HG02588 (cell line): Measurements from ENCODE around the gene TIAL1.
A peak's percentile ranks its signal among the peaks of the same experiment; 100 is the strongest.
"Not testable (repeated sequence)": the region's sequence is repeated elsewhere in the genome, so short reads cannot be mapped to it uniquely, and the experiment has no call there.

ENCODE experiments used
- ATAC-seq: cut with Tn5 transposase; IDR thresholded peaks from one replicate; pipeline ENCODE4 v1.9.1; 2021; ENCODE audit warnings: mild to moderate bottlenecking, moderate library complexity; ENCODE audit not compliant: unreplicated experiment

TIAL1 gene

DNA sequence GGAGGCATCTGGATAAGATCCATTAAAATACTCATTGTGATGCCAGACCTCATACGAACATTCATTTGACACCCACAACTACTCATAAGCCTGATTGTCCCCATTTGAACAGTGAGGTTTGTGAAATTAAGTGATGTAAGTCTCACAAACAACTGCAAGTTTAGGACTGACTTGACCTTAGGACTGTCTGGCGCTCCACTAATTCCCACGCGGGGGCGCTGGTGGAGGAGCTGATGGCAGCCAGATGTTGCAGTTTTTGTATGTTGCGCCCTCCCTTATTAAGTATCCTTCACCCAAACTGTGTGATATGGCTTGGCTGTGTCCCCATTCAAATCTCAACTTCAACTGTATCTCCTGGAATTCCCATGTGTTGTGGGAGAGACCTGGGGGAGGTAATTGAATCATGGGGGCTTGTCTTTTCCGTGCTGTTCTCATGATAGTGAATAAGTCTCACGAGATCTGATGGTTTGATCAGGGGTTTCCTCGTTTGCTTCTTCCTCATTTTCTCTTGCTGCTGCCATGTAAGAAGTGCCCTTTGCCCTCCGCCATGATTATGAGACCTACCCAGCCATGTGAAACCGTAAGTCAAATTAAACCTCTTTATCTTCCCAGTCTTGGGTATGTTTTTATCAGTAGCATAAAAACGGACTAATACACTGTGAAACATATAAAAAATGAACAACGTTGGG lies 20.3 kb upstream of the TIAL1 start:
- no peak for ATAC-seq

DNA sequence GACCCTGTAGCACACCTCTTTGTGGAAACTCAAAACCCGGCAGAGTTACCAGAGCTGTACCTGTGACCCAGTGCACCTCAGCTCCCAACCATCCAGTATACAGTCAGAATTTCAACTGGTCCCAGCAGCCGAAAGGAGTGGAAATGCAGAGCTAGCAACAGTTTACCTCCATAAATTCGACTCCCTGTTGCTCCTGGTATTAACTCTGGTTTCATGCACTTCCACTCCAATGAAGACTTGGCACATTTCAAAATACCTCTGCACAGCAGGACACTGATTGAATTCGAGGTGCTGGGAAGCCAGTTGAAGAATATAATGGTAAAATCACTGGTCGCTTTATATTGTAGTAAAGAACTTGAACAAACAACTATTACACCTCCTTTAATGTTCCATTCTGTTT lies 17.9 kb upstream of the TIAL1 start:
- no peak for ATAC-seq

DNA sequence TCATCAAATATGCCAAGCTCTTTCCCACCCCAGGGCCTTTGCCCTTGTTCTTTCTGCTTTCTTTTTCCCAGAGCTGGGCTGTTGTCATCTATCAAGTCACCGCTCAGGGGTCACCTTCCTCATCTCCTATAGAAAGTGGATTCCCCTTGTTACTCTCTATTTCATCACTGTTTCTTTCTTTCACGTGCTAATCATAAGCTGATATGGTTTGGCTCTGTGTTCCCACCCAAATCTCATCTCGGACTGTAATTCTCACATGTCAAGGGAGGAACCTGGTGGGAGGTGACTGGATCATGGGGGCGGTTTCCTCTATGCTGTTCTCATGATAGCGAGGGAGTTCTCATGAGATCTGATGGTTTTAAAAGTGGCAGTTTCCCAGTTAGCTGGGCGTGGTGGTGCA lies 17.0 kb upstream of the TIAL1 start:
- ATAC-seq: no peak

DNA sequence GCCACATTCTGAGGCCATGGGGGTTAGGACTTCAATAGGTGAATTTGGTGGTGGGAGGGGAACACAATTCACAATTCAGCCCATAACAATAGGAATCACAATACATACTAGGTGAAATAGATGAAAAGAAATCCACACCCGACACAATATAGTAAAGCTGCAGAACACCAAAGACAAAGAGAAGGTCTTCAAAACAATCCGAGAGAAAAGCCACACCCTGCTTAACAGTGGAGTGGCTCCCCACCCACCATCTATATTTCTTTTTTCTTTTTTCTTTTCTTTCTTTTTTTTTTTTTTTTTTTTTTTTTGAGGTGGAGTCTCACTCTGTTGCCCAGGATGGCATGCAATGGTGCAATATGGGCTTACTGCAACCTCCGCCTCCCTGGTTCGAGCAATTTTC lies 14.7 kb upstream of the TIAL1 start:
- no peak for ATAC-seq

DNA sequence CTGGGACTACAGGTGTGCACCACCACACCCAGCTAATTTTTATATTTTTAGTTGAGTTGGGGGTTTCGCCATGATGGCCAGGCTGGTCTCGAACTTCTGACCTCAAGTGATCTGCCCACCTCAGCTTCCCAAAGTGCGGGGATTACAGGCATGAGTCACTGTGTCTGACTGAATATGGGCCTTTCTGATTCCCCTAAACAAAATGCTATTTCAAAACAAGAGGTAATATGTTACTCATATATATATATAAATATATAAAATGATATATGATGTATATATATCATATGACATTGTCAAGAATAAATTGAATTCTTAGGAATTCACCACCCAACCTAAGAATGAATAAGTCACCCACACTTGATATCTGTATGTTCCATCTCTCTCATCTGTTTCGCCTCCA lies 12.8 kb upstream of the TIAL1 start:
- ATAC-seq: no peak

DNA sequence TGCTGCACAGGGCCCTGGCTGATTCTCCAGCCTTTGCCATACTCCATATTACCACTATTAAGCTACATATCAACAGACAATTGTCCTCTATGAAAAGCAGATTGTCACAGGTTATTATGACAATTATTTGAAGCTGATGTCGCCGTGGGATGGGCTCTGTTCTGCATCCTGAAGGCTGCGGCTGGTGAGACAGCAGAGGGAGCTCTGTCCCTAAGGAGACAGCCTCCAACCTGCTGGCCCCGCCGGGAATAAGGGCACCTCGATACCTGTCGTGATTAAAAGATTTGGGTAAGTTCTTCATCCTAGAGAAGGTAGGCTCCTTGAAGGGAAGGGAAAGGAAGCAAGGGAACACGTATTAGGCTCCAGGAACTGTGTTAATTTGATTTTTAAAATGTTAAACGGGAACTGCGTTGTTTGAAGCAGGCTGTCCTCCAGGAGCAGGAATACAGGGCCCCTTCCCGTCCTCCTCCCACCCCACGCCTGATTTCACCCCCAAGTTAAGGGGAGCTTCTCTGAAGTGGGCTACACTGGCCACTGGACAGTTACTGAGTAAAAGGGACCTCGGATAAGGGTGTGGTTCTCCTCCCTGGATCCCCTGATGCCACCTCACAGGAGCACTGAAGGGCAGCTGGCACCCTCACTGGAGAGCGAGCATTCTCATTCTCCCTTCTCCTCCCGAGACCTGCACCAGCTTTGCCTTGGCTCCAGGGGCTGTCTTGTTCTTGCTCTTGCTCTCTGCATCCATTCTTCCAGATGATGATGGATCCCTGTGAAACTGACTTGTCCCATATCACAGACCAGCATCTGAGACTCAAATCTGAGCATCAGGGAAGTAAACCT lies 11.8 kb upstream of the TIAL1 start:
- no peak for ATAC-seq

DNA sequence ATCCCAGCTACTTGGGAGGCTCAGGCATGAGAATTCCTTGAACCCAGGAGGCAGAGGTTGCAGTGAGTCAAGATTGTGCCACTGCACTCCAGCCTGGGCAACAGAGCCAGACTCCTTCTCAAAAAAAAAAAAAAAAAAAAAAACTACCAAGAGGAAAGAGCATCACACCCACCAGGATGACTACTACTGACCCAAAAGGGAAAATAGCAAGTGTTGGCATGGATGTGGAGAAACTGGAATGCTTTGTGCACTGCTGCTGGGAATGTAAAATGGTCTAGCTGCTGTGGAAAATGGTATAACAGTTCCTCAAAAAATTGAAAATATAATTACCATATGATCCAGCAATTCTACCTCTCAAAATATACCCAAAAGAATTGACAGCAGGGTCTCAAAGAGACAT lies 7.7 kb upstream of the TIAL1 start:
- no peak for ATAC-seq

DNA sequence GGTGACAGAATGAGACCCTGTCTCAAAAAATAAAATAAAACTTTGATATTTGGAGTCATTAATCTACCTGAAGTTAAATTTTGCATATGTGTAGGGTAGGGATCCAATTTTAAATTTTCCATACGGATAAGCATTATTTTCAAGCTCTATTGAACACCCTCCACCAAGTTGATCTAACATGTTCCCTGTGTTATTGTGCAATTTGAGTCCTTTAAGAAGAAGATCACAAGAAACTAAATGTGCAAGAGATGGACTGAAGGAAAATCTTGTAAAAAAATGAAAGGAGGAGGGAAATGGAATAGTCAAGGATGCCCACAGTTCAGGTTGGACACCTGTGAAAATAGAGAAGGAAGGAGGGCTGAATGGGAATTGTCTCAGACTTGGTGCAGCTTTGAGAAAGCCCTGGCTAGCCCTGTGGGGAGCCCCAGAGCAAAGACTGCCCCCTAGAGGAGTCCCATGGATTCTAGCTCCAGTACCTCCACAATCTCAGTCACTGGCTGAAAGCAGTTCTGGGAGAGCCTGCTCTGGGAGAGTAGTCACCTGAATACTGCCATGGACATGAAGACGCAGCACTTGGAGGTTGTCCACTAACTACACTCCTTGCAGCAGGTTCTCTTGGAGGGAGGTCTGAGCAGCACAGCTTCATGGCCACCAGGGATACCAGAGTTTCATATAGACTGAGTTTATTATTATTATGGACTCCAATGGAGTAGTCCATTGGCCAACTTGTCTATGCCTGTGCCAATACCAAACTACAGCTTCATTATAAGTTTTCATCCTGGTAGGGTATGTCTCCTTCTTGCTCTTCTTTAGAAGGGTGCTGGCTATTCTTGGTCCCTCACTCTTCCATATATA lies 5.7 kb upstream of the TIAL1 start:
- no peak for ATAC-seq

DNA sequence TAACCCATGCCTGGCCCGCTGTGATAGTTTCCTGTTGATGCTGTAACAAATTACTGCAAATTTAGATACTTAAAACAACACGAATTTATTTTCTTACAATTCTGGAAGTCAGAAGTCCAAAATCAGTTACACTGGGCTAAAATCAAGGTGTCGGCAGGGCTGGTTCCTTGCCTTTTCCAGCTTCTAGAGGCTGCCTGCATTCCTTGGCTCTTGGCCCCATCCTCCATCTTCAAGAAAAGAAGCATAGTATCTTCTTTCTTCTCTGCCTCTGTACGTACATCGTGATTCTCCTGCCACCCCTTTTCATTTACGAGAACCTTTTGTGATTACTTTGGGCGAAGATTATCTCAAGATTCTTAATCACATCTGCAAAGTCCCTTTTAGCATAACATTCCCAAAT lies 1.6 kb upstream of the TIAL1 start:
- ATAC-seq: no peak

DNA sequence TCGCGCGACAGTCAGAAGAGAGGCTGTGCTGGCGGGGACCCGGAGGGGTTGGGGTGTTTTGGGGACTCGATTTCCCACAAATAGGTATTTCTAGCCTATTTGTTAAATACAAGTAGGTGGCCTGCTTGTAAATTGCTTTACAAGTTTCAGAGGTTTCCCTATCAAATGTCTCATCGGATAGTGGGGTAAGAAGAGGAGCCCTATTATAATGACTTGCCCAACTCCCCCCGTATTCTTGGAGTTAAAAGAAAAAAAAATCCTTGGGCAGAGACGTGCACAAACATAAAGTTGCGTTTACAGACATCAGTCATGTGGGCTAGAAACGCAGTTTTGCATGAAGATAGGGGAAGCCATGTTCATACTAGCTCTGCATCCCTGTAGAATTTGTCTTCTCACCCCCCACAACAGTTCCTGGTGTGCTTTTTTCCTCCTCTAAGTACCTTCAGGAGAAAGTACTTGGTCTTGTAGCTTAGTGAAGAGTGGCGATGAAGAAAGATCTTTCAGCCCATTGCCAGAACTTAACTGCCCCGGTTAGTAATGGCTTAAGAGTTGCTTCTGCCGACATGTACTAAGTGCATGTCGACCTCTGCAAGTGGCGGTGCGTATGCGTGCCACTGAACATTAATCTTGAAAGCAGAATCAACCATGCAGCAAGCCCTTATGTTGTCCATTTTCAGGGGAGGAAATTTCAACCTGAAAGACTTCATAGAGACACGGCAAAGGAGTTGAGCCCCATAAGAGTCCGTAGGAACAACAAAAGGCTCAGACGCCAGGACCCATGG lies 832 bp upstream of the TIAL1 start:
- ATAC-seq: peak; percentile 19

DNA sequence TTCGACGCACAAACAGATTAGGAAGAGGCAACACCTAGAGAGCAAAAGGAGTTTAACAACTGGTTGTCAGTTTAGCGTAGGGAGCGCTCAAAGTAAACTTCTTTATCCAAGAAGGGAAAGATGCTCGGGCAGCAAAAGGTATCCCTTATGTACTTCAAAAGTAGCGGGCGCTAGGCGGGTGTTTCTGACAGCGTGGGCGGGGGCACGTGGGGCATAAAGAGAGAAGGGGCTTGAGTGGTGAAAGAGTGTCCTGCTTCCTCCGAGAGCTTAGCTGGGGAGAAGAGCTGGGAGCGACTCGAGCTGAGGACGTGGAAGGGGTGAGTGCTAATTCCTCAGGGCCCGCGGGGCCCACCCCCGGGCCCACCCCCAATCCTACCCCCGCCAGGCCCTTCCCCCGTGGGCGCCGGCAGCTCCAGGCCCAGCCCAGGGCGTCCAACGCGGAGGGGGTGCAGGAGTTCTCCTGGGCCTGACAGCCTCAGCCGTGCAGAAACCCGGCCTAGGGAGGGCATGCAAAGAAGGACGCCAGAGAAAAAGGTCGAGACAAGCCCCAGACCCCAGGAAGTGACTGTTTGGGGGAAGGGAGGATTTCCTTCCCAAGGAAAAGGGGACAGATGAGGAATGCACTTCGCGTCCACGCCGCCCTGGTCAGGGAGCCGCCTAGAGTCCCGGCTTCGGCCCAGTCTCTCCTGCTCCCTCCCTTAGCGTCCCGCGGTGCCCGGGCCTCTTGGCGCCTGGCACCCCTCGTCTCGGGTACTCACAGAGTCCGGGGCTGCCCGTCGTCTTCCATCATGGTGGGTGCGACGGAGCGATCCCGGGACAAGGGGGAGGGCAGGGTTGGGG lies 868 bp downstream of the TIAL1 start:
- ATAC-seq: peak; percentile 5

DNA sequence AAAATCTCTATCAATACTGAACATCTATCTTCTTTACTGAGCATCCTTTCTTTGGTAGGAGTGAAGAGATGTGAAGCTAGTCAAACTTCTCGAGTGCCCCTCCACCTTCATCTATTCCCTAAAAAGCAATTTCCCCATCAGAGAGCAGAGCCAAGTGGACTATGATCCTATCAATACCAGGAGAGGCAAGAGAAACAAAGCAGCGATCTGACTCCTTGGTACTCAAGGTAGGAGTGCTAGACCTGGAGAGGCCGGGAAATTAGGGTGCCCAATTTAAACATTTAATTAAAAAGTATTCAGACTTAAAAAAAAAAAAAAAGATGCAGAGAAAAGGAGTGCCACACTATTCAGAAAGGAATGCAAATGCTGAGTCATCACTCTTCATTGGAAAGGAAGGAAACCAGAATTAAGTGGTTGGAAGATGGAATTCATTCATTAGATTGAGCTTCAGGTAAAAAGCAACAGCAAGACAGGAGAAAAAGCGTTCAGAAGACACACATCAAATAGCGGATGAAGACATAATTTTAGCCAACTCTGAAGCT lies 1.6 kb downstream of the TIAL1 start:
- no peak for ATAC-seq

DNA sequence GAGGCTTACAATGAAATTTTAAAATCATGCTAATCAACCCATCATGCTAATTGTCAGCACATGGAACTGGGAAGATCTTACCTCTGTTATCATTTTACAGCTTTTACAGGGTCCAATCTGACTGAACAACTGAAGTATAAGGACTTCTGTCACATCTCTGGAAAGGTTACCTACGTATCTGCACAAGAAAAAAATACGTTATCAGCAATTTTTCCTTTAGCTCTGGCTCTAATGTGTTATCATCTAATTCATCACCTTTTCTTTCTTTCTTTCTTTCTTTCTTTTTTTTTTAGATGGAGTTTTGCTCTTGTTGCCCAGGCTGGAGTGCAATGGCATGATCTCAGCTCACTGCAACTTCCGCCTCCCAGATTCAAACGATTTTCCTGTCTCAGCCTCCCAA lies 8.7 kb downstream of the TIAL1 start:
- ATAC-seq: no peak

DNA sequence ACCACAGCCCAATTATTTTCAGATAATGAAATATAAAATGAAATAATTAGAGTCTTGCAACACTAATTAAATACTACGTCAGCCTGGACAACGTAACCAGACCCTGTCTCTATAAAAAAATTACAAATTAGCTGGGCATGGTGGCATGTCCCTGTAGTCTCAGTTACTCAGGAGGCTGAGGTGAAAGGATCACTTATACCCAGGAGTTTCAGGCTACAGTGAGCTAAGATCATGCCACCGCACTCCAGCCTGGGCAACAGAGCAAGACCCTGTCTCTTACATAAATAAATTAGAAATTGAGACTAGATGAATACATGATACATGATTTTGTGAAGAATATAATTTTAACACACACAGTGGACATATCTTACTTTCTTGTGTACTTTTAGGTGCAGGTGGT lies 18.4 kb downstream of the TIAL1 start:
- no peak for ATAC-seq

DNA sequence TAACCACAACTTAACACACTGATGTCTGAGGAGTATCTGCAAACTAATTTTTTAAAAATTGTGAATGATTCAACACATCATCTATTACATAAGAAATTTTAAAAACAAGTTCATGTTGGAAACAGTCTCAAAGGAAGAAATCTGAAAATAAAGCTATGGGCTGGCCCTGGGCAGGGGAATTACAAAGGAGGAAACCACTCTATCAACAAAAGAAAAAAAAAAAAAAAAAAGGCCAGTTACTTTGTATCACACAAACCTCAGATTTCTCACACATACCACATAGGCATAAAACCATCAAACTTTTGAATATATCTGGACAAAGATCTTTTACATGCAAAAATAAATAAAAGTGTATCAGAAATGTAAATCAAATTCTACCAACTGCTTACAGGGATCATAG lies 20.8 kb downstream of the TIAL1 start:
- no peak for ATAC-seq

DNA sequence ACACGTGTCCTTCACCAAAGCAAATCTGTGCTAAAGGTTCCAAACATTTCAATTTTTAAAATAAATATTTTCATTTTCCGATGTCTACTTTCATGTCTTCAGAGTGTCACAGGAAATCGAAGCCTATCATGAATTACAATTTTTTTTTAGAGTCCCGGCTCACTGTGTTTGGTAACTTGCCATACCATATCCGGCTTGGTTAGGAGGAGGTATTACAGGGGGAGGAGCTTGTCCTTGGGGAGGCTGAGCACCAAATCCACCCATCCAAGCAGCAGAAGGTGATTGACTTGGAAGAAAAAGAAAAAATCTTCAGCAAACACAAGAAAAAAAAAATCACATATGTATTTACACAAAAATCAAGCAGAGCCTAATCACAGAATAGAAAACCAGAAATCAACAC lies 21.3 kb downstream of the TIAL1 start:
- no peak for ATAC-seq

DNA sequence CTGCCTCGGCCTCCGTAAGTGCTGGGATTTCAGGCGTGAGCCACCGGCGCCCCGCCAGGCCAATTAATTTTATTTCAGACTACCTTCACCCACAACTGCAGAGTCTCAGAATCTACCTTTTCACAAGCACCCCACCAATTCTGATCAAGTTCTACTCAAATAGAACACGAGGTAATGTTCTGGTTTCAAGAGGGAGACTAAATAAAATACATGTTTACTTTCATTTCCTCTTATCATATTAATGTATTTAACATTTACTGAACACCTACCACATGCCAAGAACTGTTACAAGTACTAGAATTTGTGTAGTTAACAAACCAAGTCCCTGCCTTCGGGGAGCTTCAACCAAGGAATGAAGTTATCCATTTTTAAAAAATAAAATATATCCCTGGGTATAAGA lies 28.8 kb downstream of the TIAL1 start:
- ATAC-seq: no peak

DNA sequence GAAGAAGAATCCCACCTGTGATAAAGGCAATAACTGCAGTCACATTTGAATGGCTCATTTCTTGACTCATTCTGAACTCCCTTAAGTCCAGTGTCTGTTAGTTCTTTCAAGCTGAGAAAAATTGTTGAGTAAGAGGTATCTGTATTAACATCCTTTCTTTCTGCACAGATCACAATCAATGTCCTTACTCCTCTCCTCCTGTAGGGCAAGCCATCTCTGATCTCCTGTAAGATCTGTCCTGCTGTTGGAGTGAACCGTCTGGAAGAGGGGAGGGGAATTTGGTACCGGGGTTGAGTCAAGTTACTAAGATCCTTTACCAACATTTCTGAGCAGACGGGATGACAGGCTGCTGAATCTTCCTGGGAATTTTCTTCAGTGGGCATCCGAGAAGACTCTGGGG lies 34.7 kb downstream of the TIAL1 start:
- ATAC-seq: no peak

DNA sequence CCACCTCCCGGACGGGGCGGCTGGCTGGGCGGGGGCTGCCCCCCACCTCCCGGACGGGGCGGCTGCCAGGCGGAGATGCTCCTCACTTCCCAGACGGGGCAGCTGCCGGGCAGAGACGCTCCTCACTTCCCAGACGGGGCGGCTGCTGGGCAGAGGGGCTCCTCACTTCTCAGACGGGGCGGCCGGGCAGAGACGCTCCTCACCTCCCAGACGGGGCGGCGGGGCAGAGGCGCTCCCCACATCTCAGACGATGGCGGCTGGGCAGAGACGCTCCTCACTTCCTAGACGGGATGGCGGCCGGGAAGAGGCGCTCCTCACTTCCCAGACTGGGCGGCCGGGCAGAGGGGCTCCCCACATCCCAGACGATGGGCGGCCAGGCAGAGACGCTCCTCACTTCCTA lies 37.3 kb downstream of the TIAL1 start:
- not testable (repeated sequence) for ATAC-seq

DNA sequence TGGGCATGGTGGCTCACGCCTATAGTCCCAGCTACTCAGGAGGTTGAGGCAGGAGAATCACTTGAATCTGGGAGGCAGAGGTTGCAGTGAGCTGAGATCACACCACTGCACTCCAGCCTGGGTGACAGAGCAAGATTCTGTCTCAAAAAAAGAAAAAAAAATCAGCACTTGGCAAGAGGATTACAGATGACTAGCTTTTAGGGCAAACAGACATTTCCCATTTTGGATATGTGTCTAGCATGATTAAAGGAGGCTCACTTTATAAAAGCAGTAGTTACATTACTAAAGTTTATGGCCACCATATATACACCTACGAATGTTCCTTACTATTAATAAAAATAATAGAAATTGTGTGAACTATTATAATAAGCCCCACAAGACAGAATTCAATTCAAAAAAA lies 40.7 kb downstream of the TIAL1 start:
- ATAC-seq: not testable (repeated sequence)
